ENCODE results near the gene CHST12.
A peak's percentile ranks its signal among the peaks of the same experiment; 100 is the strongest.

CHST12 gene

DNA sequence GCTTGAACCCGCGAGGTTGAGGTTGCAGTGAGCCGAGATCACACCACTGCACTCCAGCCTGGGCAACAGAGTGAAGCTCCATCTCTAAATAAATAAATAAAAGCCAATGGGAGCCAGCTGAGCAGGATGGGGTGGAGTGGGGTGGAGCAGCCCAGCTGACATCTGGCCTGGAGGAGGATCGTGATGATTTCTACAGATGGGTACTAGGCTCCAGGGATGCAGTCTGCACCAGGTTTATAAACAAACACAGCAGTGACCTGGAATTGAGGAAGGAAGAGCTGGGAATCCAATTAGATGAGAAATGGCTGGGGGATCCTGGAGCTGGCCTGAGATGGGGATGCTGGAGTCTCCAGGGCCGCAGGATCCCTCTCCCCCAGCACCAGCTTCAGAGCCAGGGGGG is 80.1 kb downstream of the CHST12 start:
- no peak for DNase-seq

DNA sequence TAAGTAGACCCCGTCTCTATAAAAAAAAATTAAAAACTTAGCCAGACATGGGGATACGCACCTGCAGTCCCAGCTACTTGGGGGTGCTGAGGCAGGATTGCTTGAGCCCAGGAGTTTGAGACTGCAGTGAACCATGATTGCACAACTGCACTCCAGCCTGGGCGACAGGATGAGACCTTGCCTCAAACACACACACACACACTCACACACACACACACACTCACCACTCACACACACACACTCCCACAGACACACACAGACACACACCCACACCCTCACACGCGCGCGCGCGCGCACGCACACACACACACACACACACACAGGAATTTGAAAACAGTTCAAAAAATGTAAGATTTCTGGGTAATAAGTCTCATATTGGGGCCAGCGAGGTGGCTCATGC is 81.5 kb downstream of the CHST12 start:
- no peak for DNase-seq

GRCh38 chr7:2487586-2488271 is 84.3 kb downstream of the CHST12 start:
- no peak for DNase-seq

GRCh38 chr7:2488272-2488645 is 84.8 kb downstream of the CHST12 start:
- DNase-seq, result no peak

- DNase-seq, result no peak
Measured at GRCh38 chr7:2488681-2489080, 85.3 kb downstream of the CHST12 start.

DNA sequence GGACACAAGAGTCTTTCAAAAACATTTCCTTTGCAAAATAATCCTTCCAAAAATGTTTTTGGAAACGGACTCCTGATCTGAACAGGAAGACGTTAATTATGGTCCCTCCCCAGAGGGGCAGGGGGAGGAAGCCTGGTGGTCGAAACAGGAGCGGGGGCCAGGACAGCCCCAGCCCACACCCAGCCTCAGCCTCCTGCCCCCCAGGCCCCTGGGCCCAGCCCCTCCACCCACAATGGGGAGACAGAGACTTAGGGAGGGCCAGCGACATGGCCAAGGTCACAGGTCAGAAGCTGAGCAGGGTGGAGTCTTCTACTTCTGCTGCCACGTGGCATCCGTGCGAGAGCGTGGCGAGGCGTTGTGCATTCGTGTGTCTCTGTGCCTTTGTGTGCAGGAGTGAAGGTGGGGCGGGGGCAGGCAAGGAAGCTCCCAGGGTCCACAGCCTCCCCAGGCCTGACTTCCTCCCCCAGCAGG is 86.8 kb downstream of the CHST12 start:
- DNase-seq, result no peak

DNA sequence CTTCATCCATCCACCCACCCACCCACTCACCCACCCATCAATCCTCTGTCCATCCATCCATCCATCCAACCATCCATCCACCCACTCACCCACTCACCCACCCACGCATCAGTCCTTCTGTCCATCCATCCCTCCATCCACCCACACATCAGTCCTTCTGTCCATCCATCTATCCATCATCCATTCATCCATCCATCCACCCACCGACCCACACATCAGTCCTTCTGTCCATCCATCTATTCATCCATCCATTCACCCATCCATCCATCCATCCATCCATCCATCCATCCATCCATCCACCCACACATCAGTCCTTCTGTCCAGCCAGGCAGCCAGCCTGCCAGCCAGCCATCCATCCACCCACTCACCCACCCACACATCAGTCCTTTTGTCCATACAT is 88.6 kb downstream of the CHST12 start:
- no peak for DNase-seq

GRCh38 chr7:2493205-2494164 is 90.1 kb downstream of the CHST12 start:
- DNase-seq, result no peak

- DNase-seq, result no peak
Measured at GRCh38 chr7:2494191-2495130, 91.0 kb downstream of the CHST12 start.

- peak; percentile 46 for DNase-seq
Measured at GRCh38 chr7:2495418-2496299, 92.2 kb downstream of the CHST12 start.

- DNase-seq, result no peak
Measured at GRCh38 chr7:2496375-2496774, 93.0 kb downstream of the CHST12 start.

- no peak for DNase-seq
Measured at GRCh38 chr7:2497065-2497464, 93.7 kb downstream of the CHST12 start.

DNA sequence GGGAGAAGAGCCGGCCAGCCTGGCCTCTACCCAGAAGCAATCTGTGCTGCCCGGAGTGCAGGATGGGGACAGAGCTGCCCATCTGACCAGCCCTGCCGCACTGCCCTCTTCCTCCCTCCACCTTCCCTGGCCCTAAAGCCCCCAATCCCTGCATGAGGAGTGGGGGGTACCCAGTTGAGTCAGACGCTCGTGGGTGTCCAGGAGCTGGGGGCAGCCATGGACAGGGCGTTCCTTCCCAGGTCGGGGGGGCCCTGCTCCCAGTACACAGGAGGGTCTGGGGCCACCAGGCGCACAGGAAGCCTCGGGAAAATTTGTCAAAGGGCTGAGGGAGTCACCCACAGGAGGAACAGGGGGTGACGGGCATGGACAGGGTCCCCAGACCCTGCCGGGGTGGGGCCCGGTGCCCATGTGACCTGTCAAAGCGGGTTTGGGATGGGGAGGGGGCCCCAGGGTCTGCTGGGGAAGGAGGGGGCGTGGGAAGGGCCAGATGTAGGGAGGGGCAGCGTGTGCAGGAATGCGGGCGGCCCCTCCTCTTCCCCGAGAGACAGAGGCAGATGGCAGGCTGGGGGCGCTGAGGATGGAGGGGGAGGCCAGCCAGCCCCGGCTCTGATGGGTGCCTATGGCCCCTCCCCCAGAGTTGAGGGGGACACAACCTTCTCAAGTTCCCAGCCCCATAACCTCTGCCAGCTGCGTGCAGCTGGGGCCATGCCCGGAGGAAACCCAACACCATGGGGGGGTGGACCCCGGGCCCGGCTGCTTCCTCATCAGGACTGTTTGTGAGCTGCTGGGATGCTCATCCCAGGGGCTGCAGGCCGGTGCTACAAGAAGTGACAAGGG is 94.3 kb downstream of the CHST12 start:
- DNase-seq, result no peak

Measured in NCI-H2227 treated with DMSO at 0.1 percent for 48 hours (cell line).